Globus pallidus (tissue), 1 donor: ENCODE results near the gene SPSB3.
A peak's percentile ranks its signal among the peaks of the same experiment; 100 is the strongest.

ENCODE experiments used
- DNase-seq: peaks from one replicate; pipeline ENCODE4 v3.0.0-alpha.2; 2015; ENCODE audit warnings: low spot score

Gene SPSB3

DNA sequence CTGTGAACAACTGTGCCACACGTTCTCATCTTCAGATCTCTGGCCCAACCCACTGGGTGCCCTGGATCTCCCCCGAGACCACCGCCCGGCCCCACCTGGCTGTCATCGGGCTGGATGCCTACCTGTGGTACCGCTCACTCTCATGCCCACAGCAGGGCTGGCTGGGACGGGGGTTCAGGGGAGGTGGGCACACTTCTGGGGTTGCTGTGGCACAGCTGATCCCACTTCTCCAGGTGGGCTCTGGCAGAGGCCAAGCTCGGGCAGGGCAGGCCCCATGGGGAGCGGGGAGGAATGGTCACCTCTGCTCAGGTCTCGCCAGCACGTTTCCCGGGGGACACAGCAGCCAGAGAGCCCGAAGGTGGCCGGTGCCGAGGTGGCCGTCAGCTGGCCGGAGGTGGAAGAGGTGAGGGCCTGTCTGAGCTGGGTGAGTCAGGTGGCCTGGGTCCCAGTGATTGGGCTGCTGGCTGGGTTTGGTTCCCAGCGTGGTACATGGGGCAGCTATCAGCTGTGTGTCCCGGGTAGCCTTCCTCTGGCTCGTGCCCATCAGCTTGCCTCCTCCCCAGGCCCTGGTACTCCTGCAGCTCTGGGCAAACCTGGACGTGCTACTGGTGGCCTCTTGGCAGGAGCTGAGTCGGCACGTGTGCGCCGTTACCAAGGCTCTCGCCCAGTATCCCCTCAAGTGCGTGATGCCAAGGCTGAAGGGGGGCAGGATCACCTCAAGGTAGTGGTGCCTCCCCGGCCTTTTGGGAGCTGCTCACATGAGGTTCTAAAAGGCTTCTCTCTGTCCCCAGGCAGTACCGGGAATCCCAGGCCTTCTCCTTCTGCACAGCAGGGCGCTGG is 7.1 kb downstream of the SPSB3 start:
- no peak for DNase-seq

DNA sequence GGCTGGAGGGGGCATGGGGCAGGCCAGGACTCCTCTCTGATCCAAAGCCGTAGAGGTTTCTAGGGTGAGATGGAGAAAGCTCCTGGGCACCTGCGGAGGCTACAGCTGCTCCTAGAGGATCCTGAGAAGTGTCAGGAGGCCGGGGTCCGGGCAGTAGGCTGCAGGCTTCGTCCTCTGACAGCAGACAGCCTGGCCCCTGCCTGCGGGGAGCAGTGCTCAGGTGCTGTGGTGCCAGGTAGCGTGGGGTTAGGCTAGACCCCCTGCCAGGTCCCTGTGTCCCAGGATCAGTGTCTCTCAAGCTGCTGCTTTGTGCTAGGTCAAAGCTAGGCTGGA is 8.0 kb downstream of the SPSB3 start:
- no peak for DNase-seq

DNA sequence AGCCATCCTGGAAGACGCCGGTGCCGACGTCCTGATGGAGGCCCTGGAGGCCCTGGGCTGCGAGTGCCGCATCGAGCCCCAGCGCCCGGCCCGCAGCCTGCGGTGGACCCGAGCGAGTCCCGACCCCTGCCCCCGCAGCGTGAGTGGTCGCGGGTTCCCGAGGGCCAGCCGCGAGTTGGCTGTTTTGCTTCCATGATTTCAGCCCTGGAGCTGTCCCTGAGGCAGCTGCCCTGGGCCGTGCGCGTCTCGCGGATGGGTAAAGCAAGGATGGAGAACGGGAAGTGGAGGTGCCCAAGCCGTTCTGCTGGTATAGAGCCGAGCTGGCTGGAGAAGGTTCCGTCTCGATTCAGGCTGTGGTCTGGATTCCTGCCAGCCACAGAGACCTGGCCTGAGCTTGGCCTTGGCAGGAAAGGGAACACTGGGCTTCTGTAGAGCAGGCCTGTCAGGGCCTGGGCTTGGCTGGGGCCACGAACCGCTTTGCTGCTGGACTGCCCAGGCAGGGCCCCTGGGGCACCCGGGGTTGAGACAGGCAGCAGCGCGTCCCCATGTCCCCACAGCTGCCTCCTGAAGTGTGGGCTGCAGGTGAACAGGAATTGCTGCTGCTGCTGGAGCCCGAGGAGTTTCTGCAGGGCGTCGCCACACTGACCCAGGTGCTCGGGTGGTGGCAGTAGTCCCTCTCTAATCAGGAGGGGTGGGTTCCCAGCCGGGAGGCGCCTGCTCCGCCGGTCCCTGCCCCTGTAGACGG is 8.5 kb downstream of the SPSB3 start:
- no peak for DNase-seq

DNA sequence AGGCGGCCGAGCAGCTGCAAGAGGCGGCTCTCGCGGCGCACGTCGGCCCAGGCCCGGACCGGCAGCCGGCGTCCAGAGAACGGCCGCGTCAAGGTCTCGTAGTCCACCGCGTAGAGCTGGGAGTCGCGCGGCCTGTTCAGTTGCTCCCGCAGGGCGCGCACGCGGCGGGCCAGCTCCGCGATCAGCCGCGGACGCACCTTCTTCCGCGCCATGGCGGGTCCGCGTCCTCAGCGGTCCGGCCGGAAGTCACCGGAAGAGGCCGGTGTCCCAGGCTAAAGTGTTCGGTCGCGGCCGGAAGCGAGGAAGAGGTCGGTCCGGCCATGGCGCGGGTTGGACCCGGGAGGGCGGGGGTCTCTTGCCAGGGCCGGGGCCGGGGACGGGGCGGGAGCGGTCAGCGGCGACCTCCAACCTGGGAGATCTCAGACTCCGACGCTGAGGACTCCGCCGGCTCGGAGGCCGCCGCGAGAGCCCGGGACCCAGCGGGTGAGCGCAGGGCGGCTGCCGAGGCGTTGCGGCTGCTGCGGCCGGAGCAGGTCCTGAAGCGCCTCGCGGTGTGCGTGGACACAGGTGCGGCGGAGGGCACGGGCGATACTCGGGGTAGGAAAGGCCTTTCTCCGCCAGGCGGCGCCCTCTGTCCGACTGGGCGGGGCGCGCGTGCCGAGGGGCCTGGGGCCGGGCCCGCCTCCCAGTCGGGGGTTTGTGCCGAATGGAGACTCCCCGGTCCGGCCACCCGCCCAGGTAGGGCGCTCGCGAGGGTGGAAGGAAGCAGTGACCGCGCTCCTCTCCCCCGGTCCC is 9.3 kb downstream of the SPSB3 start, which contains the start of gene MRPS34:
MRPS34 (minus strand) TSS at position 227 of the 795 bp plus-strand sequence; CDS start at position 212, 15 bp downstream.
- DNase-seq = peak; percentile 74

DNA sequence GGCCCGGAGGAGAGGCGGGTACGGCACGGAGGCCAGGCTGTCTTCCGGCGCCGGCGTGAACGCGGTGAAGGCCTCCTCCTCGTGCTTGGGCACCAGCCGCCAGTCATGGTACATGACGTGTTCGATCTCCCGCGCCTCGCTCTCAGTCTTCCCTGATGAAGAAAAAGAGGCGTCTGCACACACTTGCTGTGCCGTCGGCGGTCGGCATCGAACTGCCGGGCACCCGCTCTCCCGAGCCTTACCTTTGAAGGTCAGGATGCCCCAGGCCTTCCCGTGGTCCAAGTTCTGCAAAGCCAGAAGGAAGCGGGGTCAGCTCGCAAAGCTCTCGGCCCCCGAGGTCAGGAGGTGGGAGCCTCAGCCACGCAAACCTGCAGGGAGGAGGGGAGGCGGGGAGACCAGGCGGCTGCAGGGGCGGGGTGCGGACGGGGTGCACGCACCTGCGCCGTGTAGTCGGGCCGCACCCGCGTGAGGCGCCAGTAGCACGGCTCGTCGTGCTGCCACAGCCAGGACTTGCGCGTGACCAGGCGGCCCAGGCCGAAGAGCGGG is 9.9 kb downstream of the SPSB3 start, which contains the start of gene EME2:
EME2 (plus strand) TSS at position 449 of the 546 bp plus-strand sequence. CDS start 418 bp downstream, outside the sequence.
- DNase-seq = no peak

DNA sequence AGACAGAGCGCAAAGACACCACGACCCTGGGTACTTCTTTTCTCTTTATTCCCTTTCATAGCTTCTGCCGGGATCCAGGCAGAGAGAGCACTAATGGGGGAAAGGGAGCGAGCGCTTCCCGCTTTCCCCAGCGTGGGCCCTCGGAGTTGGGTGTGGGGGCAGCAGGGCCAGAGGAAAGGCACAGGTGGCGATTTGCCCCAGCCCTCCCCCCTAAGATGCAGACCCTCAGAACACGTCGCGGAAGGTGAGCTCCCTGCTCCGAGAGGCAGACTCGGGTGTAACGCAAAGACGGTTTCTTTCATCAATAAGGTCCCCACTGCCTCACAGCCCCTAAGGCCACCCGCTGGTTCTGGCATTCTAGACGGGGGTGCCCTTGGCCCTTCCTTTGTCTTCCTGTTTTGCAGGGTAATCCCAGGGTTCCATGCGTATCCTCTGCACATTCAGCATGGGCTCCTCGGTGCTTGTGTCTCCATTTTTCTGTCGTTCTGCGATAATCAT is 10.5 kb downstream of the SPSB3 start:
- DNase-seq = no peak

DNA sequence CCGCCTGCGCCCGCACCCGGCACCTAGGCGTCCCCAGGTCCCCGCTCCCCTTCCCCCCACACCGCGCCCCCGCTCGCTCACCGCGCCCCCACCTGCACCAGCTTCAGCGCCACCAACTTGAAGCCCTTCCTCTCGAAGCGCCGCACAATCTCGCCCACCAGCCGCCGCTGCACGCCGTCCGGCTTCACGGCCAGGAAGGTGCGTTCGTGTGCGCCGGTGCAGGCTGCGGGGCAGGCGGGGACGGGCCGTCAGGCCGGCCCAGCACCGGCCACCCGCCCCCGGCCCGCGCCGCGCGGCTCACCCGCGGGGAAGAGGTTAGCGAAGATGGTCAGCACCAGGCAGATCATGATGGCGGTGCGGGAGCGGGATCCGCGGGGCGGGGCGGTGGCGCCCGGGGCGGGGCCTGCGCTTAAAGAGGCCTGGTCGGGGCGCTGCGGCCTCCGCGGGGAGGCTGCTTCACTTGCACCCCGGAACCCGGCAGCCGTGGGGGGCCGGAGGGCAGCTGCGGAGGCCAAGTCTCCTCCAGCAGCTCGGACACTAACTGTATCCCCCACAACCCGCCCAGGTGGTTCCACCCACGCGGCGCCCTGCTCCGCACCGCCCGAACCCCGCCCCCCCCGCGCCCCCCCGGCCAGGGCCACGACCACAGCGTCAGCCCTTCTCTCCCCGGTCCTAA is 11.0 kb downstream of the SPSB3 start, which contains the start of gene NME3:
NME3 (minus strand) TSS at position 356 of the 676 bp plus-strand sequence; CDS start at position 347, 9 bp downstream.
- DNase-seq = peak; percentile 58

DNA sequence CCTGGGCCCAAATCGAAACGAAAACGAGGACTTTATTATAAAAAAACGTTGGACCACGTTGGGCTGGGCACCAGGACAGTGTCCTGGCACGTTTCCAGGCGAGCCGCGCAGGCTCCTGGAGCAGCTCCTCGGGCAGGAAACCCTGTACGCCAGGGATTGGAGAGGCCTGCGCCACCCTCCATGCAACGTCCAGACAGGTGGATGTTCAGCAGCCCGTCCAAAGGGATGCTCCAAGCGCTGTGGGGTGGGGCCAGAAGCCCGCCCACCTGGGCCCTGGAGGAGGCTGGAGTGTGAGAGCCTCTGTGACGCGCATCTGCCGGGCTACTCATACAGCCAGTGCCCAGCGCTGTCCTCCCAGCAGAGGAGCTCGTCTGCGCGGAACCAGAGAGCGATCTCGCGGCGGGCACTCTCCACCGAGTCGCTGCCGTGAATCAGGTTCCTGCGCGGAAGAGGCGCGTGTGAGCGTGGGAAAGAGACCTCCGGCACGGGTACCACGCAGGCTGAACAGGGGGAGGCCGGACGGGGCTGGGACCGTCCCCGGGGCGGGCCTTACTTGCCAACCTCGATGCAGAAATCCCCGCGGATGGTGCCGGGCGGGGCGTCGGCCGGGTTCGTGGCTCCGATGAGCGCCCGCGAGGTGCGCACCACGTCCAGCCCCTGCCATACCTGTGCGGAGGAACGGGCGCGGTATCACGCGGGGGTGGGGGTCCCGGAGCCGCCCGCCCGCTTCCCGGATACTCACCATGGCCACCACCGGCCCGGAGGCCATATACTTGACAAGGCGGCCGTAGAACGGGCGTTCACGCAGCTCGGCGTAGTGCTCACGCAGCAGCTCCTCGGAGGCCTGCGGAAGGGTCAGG is 11.8 kb downstream of the SPSB3 start:
- DNase-seq = peak; percentile 37

DNA sequence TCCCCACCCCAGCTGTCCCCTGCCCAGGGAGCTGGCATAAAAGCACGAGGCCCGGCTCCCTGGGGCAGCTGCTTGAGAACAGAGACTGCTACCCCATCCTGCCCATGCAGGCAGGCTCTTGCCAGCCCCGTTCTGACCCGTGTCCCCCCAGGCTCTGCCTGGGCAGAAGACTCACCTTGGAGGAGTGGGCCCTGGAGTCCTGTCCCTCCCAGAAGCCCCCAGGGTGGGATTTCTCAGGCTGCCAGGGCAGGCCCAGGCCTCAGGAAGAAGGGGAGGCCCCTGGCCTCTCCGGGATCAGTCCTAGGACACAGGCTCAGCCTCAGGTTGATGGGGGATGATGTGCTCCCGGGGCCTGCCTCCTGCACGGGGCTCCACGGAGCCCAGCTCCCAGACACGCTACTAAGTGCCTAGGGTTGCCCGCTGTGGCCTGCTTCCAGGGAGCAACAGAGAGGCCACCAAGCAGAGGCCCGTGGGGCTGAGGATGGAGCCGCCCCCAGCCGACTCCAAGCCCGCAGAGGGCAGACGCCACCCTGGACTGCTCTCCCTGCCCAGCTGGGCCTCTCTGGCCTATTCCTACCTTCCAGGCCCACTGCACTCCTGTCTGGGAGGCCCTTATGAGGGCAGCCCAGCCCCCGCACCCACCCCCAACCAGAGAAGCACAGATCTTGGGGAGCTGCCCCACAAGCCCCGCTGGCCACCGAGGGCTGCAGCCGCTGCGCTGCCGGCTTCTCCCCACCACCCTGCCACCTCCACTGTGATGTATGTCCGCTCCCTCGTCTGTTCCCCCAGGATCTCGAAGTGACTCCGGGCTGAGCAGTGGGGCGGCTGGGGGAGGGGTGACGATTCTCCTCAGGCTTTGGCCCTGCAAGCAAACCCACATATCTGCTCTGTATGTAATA is 12.7 kb downstream of the SPSB3 start:
- no peak for DNase-seq

DNA sequence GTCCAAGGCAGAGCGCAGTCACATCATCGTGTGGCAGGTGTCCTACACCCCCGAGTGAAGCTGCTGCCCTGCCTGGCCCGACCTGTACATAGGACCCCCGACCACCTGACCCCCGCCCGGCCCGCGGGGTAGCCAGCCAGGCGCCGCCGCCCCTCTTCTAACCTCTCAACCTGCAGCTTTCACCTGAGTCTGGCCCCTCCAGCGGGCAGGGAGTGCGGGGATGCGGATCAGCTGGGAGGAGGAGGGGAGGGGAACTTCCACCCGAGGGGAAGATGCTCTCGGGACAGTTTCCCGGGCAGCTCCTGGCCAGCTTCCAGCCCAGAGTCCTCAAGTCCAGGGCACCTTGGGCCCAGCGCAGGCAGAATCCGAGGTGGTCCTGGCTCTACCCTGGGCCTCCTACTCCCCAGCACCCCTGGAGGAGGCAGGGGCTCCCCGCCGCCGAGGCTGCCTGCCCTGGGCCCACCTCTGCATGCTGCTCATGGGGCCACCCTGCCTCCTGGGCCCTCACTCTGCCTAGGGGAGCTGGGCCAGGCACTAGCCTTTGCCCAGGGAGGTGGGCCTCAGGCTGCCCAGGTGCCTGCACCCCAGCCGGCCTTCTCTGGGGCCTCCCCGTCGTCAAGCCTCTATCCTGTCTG is 13.5 kb downstream of the SPSB3 start:
- DNase-seq = no peak

DNA sequence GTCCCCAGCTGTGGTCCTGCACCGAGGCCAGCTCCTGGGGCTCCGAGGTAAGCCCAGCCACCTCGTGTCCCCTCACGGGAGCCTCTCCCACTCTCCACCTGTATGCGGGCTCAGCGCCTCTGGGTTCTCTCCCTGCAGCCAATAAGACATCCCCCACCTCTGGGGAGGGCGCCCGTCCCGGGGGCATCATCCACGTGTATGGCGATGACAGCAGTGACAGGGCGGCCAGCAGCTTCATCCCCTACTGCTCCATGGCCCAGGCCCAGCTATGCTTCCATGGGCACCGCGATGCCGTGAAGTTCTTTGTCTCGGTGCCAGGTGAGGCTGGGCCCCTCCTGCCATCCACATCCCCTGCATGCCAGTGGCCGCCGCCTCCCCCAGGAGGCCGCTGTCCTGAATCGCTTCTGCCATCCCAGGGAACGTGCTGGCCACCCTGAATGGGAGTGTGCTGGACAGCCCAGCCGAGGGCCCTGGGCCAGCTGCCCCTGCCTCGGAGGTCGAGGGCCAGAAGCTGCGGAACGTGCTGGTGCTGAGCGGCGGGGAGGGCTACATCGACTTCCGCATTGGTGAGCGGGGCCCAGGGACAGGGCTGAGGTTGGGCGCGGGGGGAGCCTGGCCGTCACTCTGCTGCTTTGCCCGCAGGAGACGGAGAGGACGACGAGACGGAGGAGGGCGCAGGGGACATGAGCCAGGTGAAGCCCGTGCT is 14.2 kb downstream of the SPSB3 start:
- DNase-seq = no peak

DNA sequence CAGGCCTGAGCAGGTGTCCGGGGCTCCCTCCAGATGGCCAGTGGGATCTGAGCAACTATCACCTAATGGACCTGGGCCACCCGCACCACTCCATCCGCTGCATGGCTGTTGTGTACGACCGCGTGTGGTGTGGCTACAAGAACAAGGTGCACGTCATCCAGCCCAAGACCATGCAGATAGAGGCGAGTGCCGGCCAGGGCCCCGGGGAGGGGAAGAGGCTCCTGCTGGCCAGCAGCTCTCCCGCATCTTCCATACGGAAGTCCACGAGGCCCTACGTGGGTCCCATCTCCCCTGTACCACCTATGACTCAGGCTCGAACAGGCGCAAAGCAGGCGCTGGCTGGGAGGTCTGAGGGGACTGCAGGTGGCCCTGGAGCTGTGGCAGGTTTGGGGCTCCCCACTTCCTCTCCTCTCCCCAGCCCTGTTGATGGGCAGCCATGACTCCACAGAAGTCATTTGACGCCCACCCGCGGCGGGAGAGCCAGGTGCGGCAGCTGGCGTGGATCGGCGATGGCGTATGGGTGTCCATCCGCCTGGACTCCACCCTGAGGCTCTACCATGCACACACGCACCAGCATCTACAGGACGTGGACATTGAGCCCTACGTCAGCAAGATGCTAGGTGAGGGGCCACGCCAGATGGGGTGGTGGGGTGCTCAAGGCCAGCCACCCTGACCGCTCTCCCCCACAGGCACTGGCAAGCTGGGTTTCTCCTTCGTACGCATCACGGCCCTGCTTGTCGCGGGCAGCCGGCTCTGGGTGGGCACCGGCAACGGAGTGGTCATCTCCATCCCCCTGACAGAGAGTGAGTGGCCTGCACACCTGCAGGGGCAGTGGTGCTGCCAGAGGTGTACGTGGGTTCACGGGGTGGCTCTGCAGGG is 15.0 kb downstream of the SPSB3 start:
- no peak for DNase-seq

DNA sequence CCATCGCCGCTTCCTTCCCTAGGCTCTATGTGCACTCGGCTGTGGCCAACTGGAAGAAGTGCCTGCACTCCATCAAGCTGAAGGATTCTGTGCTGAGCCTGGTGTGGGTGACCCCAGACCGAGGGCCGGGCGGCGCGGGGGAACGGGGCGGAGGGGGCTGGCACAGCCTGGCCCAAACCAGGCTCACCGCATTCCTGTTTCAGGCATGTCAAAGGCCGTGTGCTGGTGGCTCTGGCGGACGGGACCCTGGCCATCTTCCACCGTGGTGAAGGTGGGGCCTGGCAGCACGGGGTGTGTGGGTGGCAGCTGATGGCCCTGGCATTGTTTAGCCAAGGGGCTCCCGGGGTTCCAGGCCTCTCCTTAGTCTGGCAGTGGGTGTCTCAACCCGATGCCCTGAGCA is 15.7 kb downstream of the SPSB3 start:
- no peak for DNase-seq

DNA sequence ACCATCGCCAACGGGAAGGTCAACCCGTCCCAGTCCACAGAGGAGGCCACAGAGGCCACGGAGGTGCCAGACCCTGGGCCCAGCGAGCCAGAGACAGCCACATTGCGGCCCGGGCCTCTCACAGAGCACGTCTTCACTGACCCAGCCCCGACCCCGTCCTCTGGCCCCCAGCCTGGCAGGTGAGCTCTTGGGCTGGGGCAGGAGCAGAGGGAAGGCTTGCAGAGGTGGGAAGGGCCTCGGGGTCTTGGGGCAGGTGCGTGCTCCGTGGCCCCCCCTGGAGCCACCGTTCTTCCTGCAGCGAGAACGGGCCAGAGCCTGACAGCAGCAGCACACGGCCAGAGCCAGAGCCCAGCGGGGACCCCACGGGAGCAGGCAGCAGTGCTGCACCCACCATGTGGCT is 16.1 kb downstream of the SPSB3 start:
- no peak for DNase-seq

DNA sequence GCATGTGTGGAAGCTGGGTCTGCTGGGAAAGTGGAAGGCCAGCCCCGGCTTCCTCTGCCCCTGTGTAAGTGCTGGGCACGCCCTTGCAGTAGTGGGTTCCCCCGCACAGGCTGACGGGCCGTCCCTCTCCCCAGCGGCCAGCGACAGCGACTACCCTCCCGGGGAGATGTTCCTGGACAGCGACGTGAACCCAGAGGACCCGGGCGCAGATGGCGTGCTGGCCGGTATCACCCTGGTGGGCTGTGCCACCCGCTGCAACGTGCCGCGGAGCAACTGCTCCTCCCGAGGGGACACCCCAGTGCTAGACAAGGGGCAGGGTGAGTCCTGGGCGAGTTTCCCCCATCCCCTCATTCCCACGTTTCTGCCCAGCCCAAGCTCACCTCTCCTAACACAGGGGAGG is 16.5 kb downstream of the SPSB3 start:
- no peak for DNase-seq

DNA sequence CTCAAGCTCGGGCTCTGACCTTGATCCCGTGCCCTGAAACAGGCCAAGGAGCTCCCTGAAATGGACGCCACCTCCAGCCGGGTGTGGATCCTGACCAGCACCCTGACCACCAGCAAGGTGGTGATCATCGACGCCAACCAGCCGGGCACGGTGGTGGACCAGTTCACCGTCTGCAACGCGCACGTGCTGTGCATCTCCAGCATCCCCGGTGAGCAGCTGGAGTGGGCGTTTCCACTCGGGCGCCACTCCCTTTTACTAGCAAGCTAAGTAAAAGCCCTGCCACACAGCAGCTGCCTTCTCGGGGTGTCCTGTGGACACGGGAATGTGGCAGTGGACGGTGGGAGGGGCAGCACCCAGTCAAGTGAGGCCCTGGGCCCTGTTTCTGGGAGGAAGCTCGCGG is 17.4 kb downstream of the SPSB3 start:
- no peak for DNase-seq
